Activated gamma-delta T cell treated with Interleukin-2 at 50 U/mL for 16 hours (primary cell): ENCODE results near the gene TDRD3.

ENCODE experiments used
- DNase-seq: peaks from one replicate; pipeline ENCODE4 v3.0.0-alpha.2; 2020

The TDRD3 gene

DNA sequence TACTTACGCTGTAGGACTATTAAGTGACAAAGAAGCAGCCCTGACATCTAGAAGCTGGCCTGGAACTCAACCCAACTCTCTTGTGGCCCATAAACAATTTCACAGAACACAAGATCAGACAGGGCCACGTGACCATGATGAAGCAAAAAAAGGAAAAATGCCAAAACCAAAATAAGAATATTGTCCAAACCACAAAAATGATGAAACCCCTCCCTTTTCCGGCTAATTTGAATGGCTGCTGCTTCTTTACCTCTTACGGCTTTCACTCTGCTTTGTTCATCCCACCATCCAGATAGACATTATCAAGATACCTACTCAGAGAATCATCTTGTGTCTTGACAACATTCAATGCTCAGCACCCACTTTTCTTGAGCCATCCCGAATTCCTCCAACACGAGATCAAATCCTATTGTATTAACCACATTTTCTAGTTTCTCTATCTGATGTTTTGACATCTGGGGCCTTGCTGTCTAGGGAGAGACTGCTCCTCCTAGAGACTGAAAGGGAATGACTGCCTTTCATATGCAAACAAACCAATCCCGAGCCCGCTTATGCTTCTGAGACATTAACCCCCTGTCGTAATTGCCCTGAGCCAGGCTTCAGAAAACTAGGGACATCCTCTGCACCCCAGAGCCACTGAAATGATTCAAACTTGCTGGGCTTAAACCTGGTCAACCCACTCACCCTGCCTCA is 186.3 kb downstream of the TDRD3 start:
- no peak for DNase-seq

DNA sequence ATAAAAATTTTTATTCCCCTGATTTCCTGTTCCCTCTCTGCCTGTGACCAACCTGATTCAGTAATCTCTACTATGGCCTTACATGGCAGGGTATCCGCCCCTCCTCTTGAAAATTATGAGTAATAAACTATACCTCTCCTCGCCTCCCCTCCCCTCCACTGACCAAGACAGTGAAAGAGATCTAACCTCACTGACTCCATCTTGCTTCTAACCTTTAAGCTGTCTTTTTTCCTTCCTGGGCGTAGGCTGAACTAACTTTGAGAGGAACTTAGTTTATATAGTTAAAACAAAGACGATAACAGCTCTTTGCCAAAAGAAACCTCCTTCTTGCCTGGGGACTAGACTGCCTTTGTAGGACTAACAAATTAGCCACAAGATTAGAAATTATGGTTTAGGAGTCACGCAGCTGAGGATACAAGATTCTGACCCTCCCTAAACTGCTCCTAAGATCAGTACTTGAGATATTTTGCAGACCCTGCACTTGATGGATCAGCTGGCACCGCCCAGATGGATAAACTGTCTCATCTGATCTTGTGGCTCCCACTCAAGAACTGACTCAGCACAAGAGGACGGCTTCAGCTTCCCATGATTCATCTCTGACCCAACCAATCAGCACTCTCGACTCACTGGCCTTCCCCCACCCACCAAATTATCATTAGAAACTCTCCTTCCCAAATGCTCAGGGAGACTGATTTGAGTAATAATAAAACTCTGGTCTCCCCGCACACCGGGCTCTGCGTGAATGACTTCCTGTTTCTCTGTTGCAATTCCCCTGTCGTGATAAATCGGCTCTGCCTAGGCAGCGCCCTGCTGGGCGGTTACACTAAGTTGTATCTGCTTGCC is 187.1 kb downstream of the TDRD3 start:
- DNase-seq, result no peak

DNA sequence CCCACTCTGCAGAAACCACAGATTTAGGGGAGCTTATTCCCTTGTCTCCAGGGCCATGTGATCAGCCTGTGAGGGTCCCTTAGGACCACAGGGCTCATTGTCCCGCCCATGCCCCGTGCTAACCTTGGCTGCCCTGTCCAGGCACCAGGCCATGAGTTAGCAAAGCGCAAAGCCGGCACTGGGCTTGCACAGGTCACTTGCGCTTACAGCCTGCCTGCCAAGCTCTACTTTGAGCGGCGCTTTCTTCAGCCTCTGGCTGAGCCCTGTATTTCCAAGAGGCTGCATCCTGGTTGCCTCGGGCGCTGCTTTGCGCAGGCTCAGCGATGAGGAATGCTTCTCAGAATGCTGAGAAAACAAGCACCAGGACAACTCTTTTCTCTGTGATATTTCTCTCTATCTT is 188.0 kb downstream of the TDRD3 start:
- no peak for DNase-seq

DNA sequence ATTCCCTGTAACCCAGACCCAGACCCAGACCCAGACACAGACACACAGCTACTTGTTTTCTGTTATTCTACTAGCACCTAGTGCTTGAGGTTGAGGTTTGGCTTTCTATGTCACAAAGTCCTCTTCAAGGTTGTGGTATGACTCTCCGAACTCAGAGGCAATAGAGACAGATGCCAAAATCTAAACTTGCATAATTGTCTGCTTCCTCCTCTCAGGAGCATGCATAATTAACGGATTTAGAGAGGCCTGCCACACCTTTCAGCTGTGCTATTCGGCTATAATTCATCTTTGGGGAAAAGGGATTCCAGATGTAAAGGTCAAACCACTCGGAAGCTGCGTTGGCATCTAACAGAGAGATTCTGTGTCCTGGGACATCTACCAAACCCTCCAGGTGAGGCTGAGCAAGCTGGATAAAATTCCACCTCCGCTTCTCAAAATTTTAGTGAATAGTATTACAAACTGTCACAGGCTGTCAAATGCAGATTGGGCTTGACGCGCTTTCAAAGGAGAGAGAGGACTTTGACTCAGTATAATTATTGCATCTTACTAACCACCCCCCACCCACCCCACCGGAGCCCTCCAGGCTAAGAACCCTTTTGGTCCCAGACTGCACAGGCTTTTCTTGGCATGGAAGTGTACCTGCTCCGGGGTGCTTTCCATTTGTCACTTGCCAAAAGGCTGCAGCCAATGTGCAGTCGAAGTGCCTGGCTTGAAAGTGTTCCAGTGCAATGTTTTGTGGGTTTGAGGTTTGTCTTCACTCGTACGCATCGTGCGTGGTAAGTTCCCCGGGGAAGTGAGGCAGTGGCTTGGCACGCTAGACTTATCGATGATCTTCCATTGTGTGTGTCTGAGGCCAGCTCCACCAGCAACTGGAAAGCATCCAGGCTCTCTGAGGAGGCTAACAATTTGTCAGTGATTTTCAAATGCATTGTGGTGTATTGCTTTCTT is 194.1 kb downstream of the TDRD3 start:
- DNase-seq, result no peak

DNA sequence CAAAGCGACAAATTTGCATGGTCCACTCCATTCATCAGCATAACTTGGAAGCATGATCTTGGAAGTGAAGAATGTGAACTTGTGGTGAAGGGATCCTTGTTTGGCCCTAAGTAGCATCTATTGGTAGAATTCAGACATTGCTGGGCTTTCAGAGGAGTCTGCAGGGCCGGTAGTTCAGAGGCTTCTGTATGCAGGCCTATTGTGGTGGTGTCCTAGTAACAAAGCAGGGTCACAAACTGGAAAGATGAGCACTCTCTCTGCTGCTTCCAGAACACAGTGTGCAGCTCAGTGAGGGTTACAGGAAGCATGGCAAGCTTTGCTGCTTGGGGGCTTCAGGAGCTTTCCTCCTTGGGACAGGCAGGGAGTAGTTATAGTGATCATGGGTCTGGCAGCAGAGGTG is 206.0 kb downstream of the TDRD3 start:
- no peak for DNase-seq

- no peak for DNase-seq
These were observed 207.0 kb downstream of the TDRD3 start for GRCh38 chr13:60604058-60604457.

- DNase-seq, result no peak
These were observed 211.9 kb downstream of the TDRD3 start for GRCh38 chr13:60608954-60609353.

- no peak for DNase-seq
These were observed 214.5 kb downstream of the TDRD3 start for GRCh38 chr13:60611523-60611922.

DNA sequence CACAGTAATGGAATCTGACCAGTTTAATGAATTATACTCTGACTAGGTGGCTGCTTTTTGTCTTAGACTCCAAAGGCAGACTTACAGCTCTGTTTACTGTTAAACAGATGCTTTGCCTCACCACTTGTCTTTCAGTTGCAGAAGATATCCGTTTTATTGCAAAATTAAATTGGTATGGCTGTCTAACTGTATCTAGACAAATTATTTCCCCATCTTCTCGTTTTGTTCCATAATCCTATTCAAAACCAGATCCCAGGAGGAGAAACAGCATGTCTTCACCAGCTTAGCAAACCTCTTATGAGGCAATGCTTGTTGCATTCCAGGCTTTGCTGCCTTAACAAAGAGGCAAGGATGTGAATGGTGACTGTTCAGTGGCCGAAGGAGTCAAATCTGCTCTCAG is 215.6 kb downstream of the TDRD3 start:
- DNase-seq, result no peak

- DNase-seq, result no peak
These were observed 216.1 kb downstream of the TDRD3 start for GRCh38 chr13:60613080-60613479.

GRCh38 chr13:60617991-60618733 is 221.1 kb downstream of the TDRD3 start:
- DNase-seq, result no peak

DNA sequence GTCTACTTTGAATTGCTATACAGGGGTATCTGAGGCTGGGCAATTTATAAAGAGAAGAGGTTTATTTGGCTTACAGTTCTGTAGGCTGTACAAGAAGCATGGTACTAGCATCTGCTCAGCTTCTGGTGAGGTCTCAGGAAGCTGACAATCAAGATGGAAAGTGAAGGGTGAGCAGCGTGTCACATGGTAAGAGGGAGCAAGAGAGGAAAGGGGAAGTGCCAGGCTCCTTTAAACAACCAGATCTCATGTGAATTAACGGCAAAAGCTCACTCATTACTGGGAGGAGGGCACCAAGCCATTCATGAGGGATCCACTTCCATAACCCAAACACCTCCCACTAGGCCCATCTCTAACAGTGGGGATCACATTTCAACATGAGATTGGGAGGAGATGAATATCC is 222.4 kb downstream of the TDRD3 start:
- DNase-seq, result no peak

GRCh38 chr13:60620611-60621395 is 223.8 kb downstream of the TDRD3 start:
- DNase-seq, result no peak

DNA sequence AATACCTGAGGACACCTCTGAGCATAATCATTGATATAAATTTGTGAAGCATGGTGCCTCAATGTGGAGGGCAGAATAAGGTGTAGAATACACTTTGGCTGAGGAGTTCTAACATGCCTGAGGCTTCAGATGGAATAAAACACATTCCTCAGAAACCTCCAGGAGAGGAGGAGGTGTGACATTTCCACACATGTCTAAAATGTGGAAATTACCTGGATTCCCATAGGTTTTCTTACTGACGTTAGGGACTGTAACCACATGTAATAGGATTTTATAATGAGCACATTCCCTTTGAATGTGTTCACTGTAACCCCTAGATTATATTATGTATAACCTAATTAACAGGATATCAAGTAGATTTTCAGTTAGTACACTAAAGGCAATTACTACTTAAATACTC is 226.1 kb downstream of the TDRD3 start:
- no peak for DNase-seq
